B cell (primary cell): ENCODE data around the gene DYNC1I1.

Source experiments
- CTCF ChIP-seq: fragments of 200-600 bp; IDR thresholded peaks from one replicate; pipeline ENCODE4 v1.8.0; 2022; ENCODE audit warnings: antibody characterized with exemption, mild to moderate bottlenecking
- EZH2 ChIP-seq: IDR thresholded peaks from 2 replicates; pipeline ENCODE4 v1.6.1; 2012; ENCODE audit warnings: borderline replicate concordance, low read depth, mild to moderate bottlenecking, moderate library complexity, low read length; ENCODE audit not compliant: insufficient read depth, poor library complexity, severe bottlenecking

- no peak for TF ChIP-seq CTCF
- no peak for TF ChIP-seq EZH2
These were observed 325.5 kb downstream of the DYNC1I1 start for GRCh38 chr7:96097835-96098234.
